Liver (tissue), 3 donors: ENCODE data around the gene NDUFAF7.

Experiments
- FOXA2 ChIP-seq: IDR thresholded peaks from 2 replicates; pipeline ENCODE4 v1.6.1; 2016; ENCODE audit warnings: antibody characterized with exemption
- SP1 ChIP-seq: IDR thresholded peaks from 2 replicates; pipeline ENCODE4 v1.6.1; 2018; ENCODE audit warnings: antibody characterized with exemption, mild to moderate bottlenecking
- YY1 ChIP-seq: IDR thresholded peaks from 2 replicates; pipeline ENCODE4 v1.6.1; 2016; ENCODE audit warnings: antibody characterized with exemption, mild to moderate bottlenecking
- TF ChIP-seq, protein P1 (sequence below): fragments of 150-350 bp; IDR thresholded peaks from 2 replicates; pipeline ENCODE4 v1.5.1; 2017; ENCODE audit warnings: improper control_type of control experiment, low read depth, low read length; ENCODE audit not compliant: missing input control
- TF ChIP-seq, protein P2 (sequence below): IDR thresholded peaks from 2 replicates; pipeline ENCODE4 v1.6.1; 2016; ENCODE audit warnings: antibody characterized with exemption
- donor health status: healthy.
- donor health status: healthy.

DNA sequence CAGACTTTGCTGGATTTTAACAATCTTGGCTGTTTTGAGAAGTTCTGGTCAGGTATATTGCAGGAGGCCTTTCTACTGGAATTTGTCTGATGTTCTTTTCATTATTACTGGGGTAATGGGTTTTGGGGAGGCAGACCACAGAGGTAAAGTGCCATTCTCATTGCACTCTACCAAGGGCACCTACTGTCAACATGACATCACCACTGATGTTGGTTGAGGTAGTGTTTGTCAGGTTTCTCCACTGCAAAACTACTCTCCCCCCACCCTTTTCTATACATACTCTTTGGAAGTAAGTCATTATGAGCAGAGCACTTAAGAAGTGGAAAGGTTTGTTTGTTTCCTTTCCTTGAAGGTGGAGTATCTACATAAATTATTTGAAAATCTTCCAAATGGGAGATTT lies 66.2 kb downstream of the NDUFAF7 start:
- no peak for TF ChIP-seq SP1
- TF ChIP-seq, protein P1, sequence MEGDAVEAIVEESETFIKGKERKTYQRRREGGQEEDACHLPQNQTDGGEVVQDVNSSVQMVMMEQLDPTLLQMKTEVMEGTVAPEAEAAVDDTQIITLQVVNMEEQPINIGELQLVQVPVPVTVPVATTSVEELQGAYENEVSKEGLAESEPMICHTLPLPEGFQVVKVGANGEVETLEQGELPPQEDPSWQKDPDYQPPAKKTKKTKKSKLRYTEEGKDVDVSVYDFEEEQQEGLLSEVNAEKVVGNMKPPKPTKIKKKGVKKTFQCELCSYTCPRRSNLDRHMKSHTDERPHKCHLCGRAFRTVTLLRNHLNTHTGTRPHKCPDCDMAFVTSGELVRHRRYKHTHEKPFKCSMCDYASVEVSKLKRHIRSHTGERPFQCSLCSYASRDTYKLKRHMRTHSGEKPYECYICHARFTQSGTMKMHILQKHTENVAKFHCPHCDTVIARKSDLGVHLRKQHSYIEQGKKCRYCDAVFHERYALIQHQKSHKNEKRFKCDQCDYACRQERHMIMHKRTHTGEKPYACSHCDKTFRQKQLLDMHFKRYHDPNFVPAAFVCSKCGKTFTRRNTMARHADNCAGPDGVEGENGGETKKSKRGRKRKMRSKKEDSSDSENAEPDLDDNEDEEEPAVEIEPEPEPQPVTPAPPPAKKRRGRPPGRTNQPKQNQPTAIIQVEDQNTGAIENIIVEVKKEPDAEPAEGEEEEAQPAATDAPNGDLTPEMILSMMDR = no peak
- no peak for TF ChIP-seq YY1
- no peak for TF ChIP-seq FOXA2
- TF ChIP-seq, protein P2, sequence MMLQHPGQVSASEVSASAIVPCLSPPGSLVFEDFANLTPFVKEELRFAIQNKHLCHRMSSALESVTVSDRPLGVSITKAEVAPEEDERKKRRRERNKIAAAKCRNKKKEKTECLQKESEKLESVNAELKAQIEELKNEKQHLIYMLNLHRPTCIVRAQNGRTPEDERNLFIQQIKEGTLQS = no peak
